ENCODE data around the gene MAN2B2. TPM values are rescaled to one million over a fixed set of nuclear protein-coding genes. Genes with fewer than 3 reads are reported as not detected.

The MAN2B2 gene
- total RNA-seq, 1 experiment from 2014 or later = 20.5 TPM

GRCh38 chr4:6580353-6580752, 5.4 kb downstream of the MAN2B2 start:
- CTCF ChIA-PET = no interaction called here
- H3K27ac Mint-ChIP-seq (ENCODE audit: unreplicated experiment) = no peak overlapping the region

GRCh38 chr4:6581566-6582121, 6.7 kb downstream of the MAN2B2 start:
- BruUV-seq (replicated peaks) = no TSS peak
- CTCF ChIA-PET = no interaction called here
- no peaks in the 10 kb centered on the region for H3K4me1 ChIP-seq
- intact Hi-C loops (cut with micrococcal nuclease; ENCODE audit: unreplicated experiment) = no loop called here
- H3K36me3 Mint-ChIP-seq (ENCODE audit: insufficient read depth, unreplicated experiment) = peaks cover 16% of the 10 kb centered on the region
- no peaks in the 10 kb centered on the region for H3K27me3 ChIP-seq (replicated peaks; ENCODE audit: control insufficient read depth, insufficient read depth, low read length)
- POLR2A ChIA-PET = no interaction called here
- no peaks in the 10 kb centered on the region for H3K9me3 ChIP-seq
- H3K4me1 Mint-ChIP-seq (ENCODE audit: low read depth, unreplicated experiment) = no peaks in the 10 kb centered on the region
- H3K9me3 Mint-ChIP-seq (ENCODE audit: unreplicated experiment) = no peaks in the 10 kb centered on the region
- no peaks in the 10 kb centered on the region for H3K36me3 ChIP-seq (ENCODE audit: control insufficient read depth, insufficient read depth, low read length)
- TF ChIP-seq CTCF (IDR thresholded peaks at IDR 0.05; ENCODE audit: insufficient read depth in 1 of 2, low read depth in 1 of 2, low read length in 1 of 2, severe bottlenecking in 1 of 2, unreplicated experiment in 1 of 2) = no peak
- H3K4me3 ChIP-seq (ENCODE audit: low read depth, low read length) = no peak overlapping the region
- H3K27ac Mint-ChIP-seq (ENCODE audit: unreplicated experiment) = no peak overlapping the region
- H3K27me3 Mint-ChIP-seq (ENCODE audit: insufficient read depth, unreplicated experiment) = no peaks in the 10 kb centered on the region
- DNase-seq = no peak
- H3K4me3 Mint-ChIP-seq (ENCODE audit: unreplicated experiment) = no peak overlapping the region

More at GRCh38 chr4:6580353-6580752, 5.4 kb downstream of the MAN2B2 start:
- no peak for TF ChIP-seq CTCF (IDR thresholded peaks at IDR 0.05; ENCODE audit: insufficient read depth in 1 of 2, low read depth in 1 of 2, low read length in 1 of 2, severe bottlenecking in 1 of 2, unreplicated experiment in 1 of 2)
- H3K9me3 Mint-ChIP-seq (ENCODE audit: unreplicated experiment) = no peaks in the 10 kb centered on the region
- H3K4me1 Mint-ChIP-seq (ENCODE audit: low read depth, unreplicated experiment) = no peaks in the 10 kb centered on the region
- Histone ChIP-seq H3K27me3 (replicated peaks; ENCODE audit: control insufficient read depth, insufficient read depth, low read length) (no peaks in the 10 kb centered on the region), H3K4me3 (ENCODE audit: low read depth, low read length) (no peak overlapping the region), H3K36me3 (ENCODE audit: control insufficient read depth, insufficient read depth, low read length) (no peaks in the 10 kb centered on the region), H3K9me3 (no peaks in the 10 kb centered on the region), H3K4me1 (peaks cover 6% of the 10 kb centered on the region; the same call in 1 of the 2 replicates)
- peaks cover 16% of the 10 kb centered on the region for H3K36me3 Mint-ChIP-seq (ENCODE audit: insufficient read depth, unreplicated experiment)
- BruUV-seq (replicated peaks) = no TSS peak
- POLR2A ChIA-PET = no interaction called here
- no peak for DNase-seq
- intact Hi-C loops (cut with micrococcal nuclease; ENCODE audit: unreplicated experiment) = no loop called here
- H3K27me3 Mint-ChIP-seq (ENCODE audit: insufficient read depth, unreplicated experiment) = no peaks in the 10 kb centered on the region
- no peak overlapping the region for H3K4me3 Mint-ChIP-seq (ENCODE audit: unreplicated experiment)

DNA sequence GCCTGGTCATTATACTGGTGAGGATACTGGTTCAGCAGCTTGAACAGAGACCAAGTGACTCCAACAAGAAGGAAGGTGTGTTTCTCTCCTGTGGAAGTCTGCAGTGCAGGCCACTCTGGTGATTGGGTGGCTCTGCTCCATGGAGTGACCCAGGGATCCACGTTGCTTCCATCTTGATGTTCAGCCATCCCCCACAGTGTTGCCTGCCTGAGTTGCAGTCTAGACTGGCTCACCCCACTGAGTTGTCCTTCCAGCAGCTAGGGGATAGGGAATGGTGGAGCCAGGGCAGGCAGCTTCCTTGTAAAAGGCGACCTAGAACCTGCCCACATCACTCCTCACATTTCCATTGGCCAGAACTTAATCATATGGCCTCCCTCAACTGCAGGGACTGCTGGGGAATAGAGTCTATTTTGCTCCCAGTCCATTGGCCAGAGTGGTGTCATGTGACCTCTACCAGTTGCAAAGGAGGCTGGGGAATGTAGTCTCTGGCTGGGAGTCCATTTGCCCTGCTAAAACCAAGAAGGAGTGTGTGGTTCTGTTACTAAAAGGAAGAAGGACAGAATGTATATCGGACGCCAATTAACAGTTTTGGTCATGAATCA, 8.0 kb downstream of the MAN2B2 start:
- Mint-ChIP-seq H3K36me3 (ENCODE audit: insufficient read depth, unreplicated experiment) (peaks cover 16% of the 10 kb centered on the region), H3K27me3 (ENCODE audit: insufficient read depth, unreplicated experiment) (no peaks in the 10 kb centered on the region), H3K4me3 (ENCODE audit: unreplicated experiment) (peak overlapping the region; percentile 23), H3K4me1 (ENCODE audit: low read depth, unreplicated experiment) (no peaks in the 10 kb centered on the region), H3K27ac (ENCODE audit: unreplicated experiment) (no peak overlapping the region), H3K9me3 (ENCODE audit: unreplicated experiment) (no peaks in the 10 kb centered on the region)
- H3K27me3 ChIP-seq (replicated peaks; ENCODE audit: control insufficient read depth, insufficient read depth, low read length) = no peaks in the 10 kb centered on the region
- H3K4me1 ChIP-seq = no peaks in the 10 kb centered on the region
- no peak for TF ChIP-seq CTCF (IDR thresholded peaks at IDR 0.05; ENCODE audit: insufficient read depth in 1 of 2, low read depth in 1 of 2, low read length in 1 of 2, severe bottlenecking in 1 of 2, unreplicated experiment in 1 of 2)
- no peaks in the 10 kb centered on the region for H3K36me3 ChIP-seq (ENCODE audit: control insufficient read depth, insufficient read depth, low read length)
- no TSS peak for BruUV-seq (replicated peaks)
- H3K9me3 ChIP-seq = no peaks in the 10 kb centered on the region
- CTCF ChIA-PET = no interaction called here
- POLR2A ChIA-PET = no interaction called here
- DNase-seq = peak; percentile 67 to 71
- no peak overlapping the region for H3K4me3 ChIP-seq (ENCODE audit: low read depth, low read length)
- intact Hi-C loops (cut with micrococcal nuclease; ENCODE audit: unreplicated experiment) = no loop called here
